ENCODE measurements around the gene LUZP2.
"Not testable (repeated sequence)": the region's sequence is repeated elsewhere in the genome, so short reads cannot be mapped to it uniquely, and the experiment has no call there.

LUZP2 gene

GRCh38 chr11:24944891-24945290, 448.0 kb downstream of the LUZP2 start:
- Mint-ChIP-seq H3K9me3 (no peaks in the 10 kb centered on the region), H3K4me1 (ENCODE audit: low read depth) (no peaks in the 10 kb centered on the region), H3K27me3 (ENCODE audit: low read depth) (no peaks in the 10 kb centered on the region), H3K27ac (no peak overlapping the region), H3K36me3 (ENCODE audit: low read depth) (no peaks in the 10 kb centered on the region), H3K4me3 (no peak overlapping the region)

DNA sequence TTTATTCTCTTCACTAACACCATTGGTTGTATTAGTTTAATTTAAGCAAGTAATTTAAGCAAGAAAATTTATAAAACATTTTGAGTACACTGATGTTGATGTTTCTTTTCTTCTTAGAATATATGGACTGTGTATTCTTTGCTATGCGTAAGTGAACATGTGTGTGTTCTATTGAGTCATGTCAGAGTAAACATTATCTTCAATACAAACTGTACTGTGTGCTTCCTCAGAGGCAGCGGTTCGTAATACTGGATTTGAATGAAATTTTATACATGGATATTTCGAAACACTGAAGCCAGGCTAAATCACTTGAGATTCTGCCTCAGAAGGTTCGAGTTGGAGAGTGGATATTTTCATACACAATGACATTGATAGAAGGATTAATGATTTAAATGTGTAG, 452.6 kb downstream of the LUZP2 start:
- Mint-ChIP-seq H3K27ac (no peak overlapping the region), H3K9me3 (peaks cover 2% of the 10 kb centered on the region), H3K4me1 (ENCODE audit: low read depth) (no peaks in the 10 kb centered on the region), H3K36me3 (ENCODE audit: low read depth) (no peaks in the 10 kb centered on the region), H3K4me3 (no peak overlapping the region), H3K27me3 (ENCODE audit: low read depth) (no peaks in the 10 kb centered on the region)

DNA sequence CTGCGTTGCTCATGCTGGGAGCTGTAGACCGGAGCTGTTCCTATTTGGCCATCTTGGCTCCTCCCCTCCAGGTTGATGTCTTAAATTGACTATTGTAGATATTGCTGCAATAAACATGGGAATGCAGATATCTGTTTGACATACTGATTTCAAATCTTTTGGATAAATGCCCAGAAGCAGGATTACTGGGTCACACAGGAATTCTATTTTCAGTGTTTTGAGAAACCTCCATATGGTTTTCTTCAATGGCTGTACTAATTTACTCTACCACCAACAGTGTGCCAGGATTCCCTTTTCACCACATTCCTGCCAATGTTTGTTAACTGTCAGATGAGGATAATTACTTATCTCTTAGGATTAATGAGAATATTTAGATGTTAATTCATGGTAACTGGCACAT, 467.0 kb downstream of the LUZP2 start:
- Mint-ChIP-seq H3K36me3 (ENCODE audit: low read depth) (no peaks in the 10 kb centered on the region), H3K9me3 (peaks cover 16% of the 10 kb centered on the region), H3K4me1 (ENCODE audit: low read depth) (no peaks in the 10 kb centered on the region), H3K27ac (no peak overlapping the region), H3K4me3 (no peak overlapping the region), H3K27me3 (ENCODE audit: low read depth) (no peaks in the 10 kb centered on the region)

GRCh38 chr11:24965748-24966147, 468.9 kb downstream of the LUZP2 start:
- H3K27me3 Mint-ChIP-seq (ENCODE audit: low read depth) = no peaks in the 10 kb centered on the region
- H3K4me1 Mint-ChIP-seq (ENCODE audit: low read depth) = no peaks in the 10 kb centered on the region
- H3K9me3 Mint-ChIP-seq = peaks cover 16% of the 10 kb centered on the region
- no peak overlapping the region for H3K4me3 Mint-ChIP-seq
- H3K27ac Mint-ChIP-seq = no peak overlapping the region
- H3K36me3 Mint-ChIP-seq (ENCODE audit: low read depth) = no peaks in the 10 kb centered on the region

GRCh38 chr11:24993903-24994302, 497.1 kb downstream of the LUZP2 start:
- H3K27me3 Mint-ChIP-seq (ENCODE audit: low read depth); H3K4me1 Mint-ChIP-seq (ENCODE audit: low read depth); H3K4me3 Mint-ChIP-seq; H3K36me3 Mint-ChIP-seq (ENCODE audit: low read depth); H3K9me3 Mint-ChIP-seq; H3K27ac Mint-ChIP-seq: not testable (repeated sequence)

DNA sequence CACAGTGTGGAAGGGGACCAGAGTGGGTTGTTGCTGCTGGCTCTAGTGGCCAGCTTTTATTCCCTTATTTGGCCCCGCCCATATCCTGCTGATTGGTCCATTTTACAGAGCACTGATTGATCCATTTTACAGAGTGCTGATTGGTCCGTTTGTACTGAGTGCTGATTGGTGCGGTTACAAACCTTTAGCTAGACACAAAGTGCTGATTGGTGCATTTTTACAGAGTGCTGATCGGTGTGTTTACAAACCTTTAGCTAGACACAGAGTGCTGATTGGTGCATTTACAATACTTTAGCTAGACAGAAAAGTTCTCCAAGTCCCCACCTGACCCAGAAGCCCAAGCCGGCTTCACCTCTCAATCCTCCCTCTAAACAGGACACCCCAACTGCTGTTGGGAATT, 503.1 kb downstream of the LUZP2 start:
- not testable (repeated sequence) for H3K27me3 Mint-ChIP-seq (ENCODE audit: low read depth); H3K4me1 Mint-ChIP-seq (ENCODE audit: low read depth); H3K27ac Mint-ChIP-seq; H3K36me3 Mint-ChIP-seq (ENCODE audit: low read depth); H3K4me3 Mint-ChIP-seq
- H3K9me3 Mint-ChIP-seq = peaks cover 26% of the 10 kb centered on the region

DNA sequence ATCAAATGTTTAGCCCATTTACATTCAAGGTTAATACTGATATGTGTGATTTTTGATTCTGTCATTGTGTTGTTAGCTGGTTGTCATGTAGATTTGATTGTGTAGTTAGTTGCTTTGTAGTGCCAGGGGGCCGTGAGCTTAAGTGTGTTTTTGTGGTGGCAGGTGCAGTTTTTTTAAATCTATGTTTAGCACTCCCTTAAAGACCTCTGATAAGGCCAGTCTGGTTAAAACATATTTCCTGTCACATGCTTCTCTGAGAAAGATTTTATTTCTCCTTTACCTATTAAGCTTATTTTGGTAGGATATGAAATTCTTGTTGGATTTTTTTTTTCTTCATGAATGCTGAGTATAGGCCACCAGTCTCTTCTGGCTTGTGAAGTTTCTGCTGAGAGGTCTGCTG, 540.6 kb downstream of the LUZP2 start:
- no peaks in the 10 kb centered on the region for H3K27me3 Mint-ChIP-seq (ENCODE audit: low read depth)
- H3K36me3 Mint-ChIP-seq (ENCODE audit: low read depth) = no peaks in the 10 kb centered on the region
- no peak overlapping the region for H3K27ac Mint-ChIP-seq
- H3K4me3 Mint-ChIP-seq = no peak overlapping the region
- H3K4me1 Mint-ChIP-seq (ENCODE audit: low read depth) = no peaks in the 10 kb centered on the region
- H3K9me3 Mint-ChIP-seq = peaks cover 11% of the 10 kb centered on the region

- Mint-ChIP-seq H3K36me3 (ENCODE audit: low read depth) (no peaks in the 10 kb centered on the region), H3K4me3 (no peak overlapping the region), H3K9me3 (peaks cover 11% of the 10 kb centered on the region), H3K27me3 (ENCODE audit: low read depth) (no peaks in the 10 kb centered on the region), H3K27ac (no peak overlapping the region), H3K4me1 (ENCODE audit: low read depth) (no peaks in the 10 kb centered on the region)
These were observed 541.3 kb downstream of the LUZP2 start for GRCh38 chr11:25038131-25038530.

DNA sequence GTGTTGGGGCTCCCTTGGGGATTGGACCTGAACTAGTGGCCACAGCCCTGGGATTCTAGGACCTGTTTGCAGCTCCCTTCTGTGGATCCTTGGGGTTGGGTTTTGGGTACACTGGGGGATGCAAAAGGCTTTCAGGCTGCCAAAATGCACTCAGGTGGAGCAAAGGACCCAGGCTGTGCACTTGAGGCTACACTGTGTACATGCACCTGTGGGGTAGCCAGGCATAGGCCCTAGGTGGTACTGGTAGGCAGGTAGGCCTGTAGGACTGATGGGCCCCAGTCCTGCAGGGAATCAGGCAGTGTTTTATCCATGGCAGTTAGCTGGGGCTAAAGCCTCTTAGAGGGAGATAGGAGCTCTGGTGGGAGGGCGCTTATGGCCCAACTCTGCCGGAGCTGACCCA, 542.3 kb downstream of the LUZP2 start:
- Mint-ChIP-seq H3K9me3 (peaks cover 10% of the 10 kb centered on the region), H3K27me3 (ENCODE audit: low read depth) (no peaks in the 10 kb centered on the region), H3K4me3 (no peak overlapping the region), H3K36me3 (ENCODE audit: low read depth) (no peaks in the 10 kb centered on the region), H3K27ac (no peak overlapping the region), H3K4me1 (ENCODE audit: low read depth) (no peaks in the 10 kb centered on the region)

DNA sequence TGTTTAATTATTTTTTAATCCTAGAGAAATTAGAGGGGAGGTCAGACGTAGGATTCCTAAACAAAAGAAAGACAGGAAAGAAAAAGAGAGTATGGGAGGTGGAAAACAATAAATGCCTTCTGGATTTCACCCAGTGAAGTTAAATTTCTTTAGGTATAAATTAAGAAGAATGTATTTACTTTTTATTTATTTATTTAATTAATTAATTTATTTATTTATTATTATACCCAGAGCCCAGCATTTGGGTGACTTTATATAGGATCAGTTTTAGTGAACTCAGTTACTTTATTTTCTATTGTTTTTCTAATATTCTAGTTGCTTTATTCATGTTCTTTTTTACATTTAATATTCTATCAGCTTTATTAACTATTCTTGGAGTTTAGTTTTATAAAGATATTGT, 551.8 kb downstream of the LUZP2 start:
- no peak overlapping the region for H3K27ac Mint-ChIP-seq
- no peak overlapping the region for H3K4me3 Mint-ChIP-seq
- peaks cover 6% of the 10 kb centered on the region for H3K9me3 Mint-ChIP-seq
- H3K36me3 Mint-ChIP-seq (ENCODE audit: low read depth) = no peaks in the 10 kb centered on the region
- H3K4me1 Mint-ChIP-seq (ENCODE audit: low read depth) = no peaks in the 10 kb centered on the region
- no peaks in the 10 kb centered on the region for H3K27me3 Mint-ChIP-seq (ENCODE audit: low read depth)

- no peaks in the 10 kb centered on the region for H3K4me1 Mint-ChIP-seq (ENCODE audit: low read depth)
- H3K36me3 Mint-ChIP-seq (ENCODE audit: low read depth) = no peaks in the 10 kb centered on the region
- peaks cover 6% of the 10 kb centered on the region for H3K9me3 Mint-ChIP-seq
- H3K4me3 Mint-ChIP-seq = no peak overlapping the region
- no peaks in the 10 kb centered on the region for H3K27me3 Mint-ChIP-seq (ENCODE audit: low read depth)
- H3K27ac Mint-ChIP-seq = no peak overlapping the region
These were observed 556.0 kb downstream of the LUZP2 start for GRCh38 chr11:25052844-25053243.

- Mint-ChIP-seq H3K27ac (no peak overlapping the region), H3K27me3 (ENCODE audit: low read depth) (no peaks in the 10 kb centered on the region), H3K4me1 (ENCODE audit: low read depth) (no peaks in the 10 kb centered on the region), H3K4me3 (no peak overlapping the region), H3K9me3 (no peaks in the 10 kb centered on the region), H3K36me3 (ENCODE audit: low read depth) (no peaks in the 10 kb centered on the region)
These were observed 561.0 kb downstream of the LUZP2 start for GRCh38 chr11:25057861-25058260.

GRCh38 chr11:25065746-25066145, 568.9 kb downstream of the LUZP2 start:
- H3K4me1 Mint-ChIP-seq (ENCODE audit: low read depth) = no peaks in the 10 kb centered on the region

DNA sequence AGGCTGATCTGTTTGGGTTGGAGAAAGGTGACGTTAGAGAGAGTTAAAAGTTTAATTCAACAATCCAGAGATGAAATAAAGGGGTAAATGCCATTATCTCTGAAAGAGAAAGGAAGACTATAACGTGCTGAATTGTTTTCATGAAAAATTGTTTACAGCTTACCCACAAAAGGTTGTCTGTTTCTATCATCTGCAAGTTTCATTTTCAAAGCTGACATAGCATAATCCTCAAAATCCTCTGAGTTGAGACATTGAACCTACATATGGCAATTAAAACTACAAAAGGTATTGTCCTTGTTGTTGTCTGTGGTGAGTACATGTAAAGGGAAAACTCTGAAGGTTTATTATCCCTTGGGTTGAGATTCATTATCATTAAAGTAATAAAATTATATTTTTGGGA, 569.9 kb downstream of the LUZP2 start:
- Mint-ChIP-seq H3K4me3 (no peak overlapping the region), H3K9me3 (peaks cover 19% of the 10 kb centered on the region)

More at GRCh38 chr11:25065746-25066145, 568.9 kb downstream of the LUZP2 start:
- peaks cover 19% of the 10 kb centered on the region for H3K9me3 Mint-ChIP-seq
- H3K4me3 Mint-ChIP-seq = no peak overlapping the region
- no peaks in the 10 kb centered on the region for H3K27me3 Mint-ChIP-seq (ENCODE audit: low read depth)
- no peak overlapping the region for H3K27ac Mint-ChIP-seq
- H3K36me3 Mint-ChIP-seq (ENCODE audit: low read depth) = no peaks in the 10 kb centered on the region

DNA sequence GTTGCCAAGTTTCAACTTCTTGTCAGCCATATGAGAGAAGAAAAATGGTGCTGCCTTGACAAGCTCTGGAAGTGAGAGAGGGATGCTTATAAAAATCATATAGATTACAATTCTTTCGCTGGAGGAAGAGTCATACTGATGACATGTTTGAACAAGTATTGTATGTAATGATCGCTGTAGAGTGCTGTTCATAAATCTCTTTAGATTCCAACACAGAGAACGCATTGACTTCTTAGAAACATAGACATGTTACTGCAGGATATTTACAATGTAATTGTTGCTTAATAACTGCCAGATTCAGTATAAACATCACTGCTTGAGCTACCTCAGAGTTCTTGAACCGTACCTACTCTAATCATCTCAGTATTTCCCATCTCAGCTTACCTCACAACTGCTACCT, 571.6 kb downstream of the LUZP2 start:
- Mint-ChIP-seq H3K9me3 (peaks cover 19% of the 10 kb centered on the region), H3K27ac (no peak overlapping the region), H3K4me3 (no peak overlapping the region), H3K36me3 (ENCODE audit: low read depth) (no peaks in the 10 kb centered on the region), H3K27me3 (ENCODE audit: low read depth) (no peaks in the 10 kb centered on the region), H3K4me1 (ENCODE audit: low read depth) (no peaks in the 10 kb centered on the region)

More for the DNA sequence above, 569.9 kb downstream of the LUZP2 start:
- no peaks in the 10 kb centered on the region for H3K36me3 Mint-ChIP-seq (ENCODE audit: low read depth)
- H3K27me3 Mint-ChIP-seq (ENCODE audit: low read depth) = no peaks in the 10 kb centered on the region
- no peaks in the 10 kb centered on the region for H3K4me1 Mint-ChIP-seq (ENCODE audit: low read depth)
- no peak overlapping the region for H3K27ac Mint-ChIP-seq

- H3K9me3 Mint-ChIP-seq = peaks cover 4% of the 10 kb centered on the region
- no peak overlapping the region for H3K27ac Mint-ChIP-seq
- H3K4me3 Mint-ChIP-seq = no peak overlapping the region
- H3K27me3 Mint-ChIP-seq (ENCODE audit: low read depth) = no peaks in the 10 kb centered on the region
- no peaks in the 10 kb centered on the region for H3K4me1 Mint-ChIP-seq (ENCODE audit: low read depth)
- H3K36me3 Mint-ChIP-seq (ENCODE audit: low read depth) = no peaks in the 10 kb centered on the region
These were observed 597.4 kb downstream of the LUZP2 start for GRCh38 chr11:25094085-25094802.
